ENCODE results near the gene UNC45B. TPM values are rescaled to one million over a fixed set of nuclear protein-coding genes. Genes with fewer than 3 reads are reported as not detected.

UNC45B gene
- total and polyA plus RNA-seq, 9 donors: 121 to 222 (median 164) TPM

DNA sequence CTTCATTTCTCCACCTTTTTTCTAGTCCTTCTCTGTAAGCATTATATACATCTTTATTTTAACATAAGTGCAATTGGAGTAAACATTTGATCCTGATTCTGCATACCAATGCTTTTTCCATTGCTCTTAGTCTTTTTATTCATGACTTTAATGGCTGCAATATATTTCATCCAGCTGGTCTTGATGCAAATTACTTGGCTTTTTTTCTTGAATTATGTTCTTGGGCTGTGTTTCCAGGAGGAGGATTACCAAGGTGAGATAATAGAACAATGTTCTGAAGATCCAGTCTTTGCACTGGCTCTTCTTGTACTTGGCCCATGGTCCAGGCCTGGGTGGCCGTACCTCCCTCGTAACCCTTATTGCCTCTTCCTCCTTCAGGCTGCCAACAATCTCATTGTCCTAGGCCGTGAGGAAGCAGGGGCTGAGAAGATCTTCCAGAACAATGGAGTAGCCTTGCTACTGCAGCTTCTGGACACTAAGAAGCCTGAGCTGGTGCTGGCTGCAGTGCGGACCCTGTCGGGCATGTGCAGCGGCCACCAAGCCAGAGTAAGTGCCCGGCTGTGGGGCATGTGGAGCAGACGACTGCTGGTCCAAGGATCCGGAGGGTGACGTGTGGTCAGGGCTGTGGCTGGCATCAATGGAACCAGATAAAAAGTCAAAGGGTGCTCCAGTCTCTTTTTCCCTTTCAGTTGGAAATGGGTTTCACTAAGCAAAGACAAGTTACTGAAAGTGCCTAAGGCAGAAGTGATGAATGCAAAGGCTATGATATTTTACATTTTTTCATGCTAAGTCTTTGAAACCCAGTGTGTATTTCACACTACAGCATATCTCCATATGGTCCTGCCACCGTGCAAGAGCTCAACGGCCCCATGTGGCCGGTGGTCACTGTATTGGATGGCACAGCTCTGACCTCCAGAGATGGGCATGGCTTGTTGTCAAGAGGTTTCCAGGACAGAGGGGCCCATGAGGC is 6.9 kb downstream of the UNC45B start:
- DNase-seq: no peak
- H3K27me3 ChIP-seq (ENCODE audit: control insufficient read depth, insufficient read depth, low read length): peaks cover 3% of the 10 kb centered on the region
- H3K4me3 ChIP-seq (ENCODE audit: low read length): no peak overlapping the region
- no peaks in the 10 kb centered on the region for H3K9me3 ChIP-seq (replicated peaks; ENCODE audit: control insufficient read depth, low read depth, low read length)
- 81% methylated on average over 13 of the region's 13 CpGs for WGBS (ENCODE audit: insufficient coverage)
- peaks cover 19% of the 10 kb centered on the region for H3K36me3 ChIP-seq (ENCODE audit: control insufficient read depth, insufficient read depth, low read length)
- peaks cover 6% of the 10 kb centered on the region for H3K4me1 ChIP-seq (ENCODE audit: control insufficient read depth, insufficient read depth, low read length)
- no peak overlapping the region for H3K27ac ChIP-seq (ENCODE audit: low read length)

DNA sequence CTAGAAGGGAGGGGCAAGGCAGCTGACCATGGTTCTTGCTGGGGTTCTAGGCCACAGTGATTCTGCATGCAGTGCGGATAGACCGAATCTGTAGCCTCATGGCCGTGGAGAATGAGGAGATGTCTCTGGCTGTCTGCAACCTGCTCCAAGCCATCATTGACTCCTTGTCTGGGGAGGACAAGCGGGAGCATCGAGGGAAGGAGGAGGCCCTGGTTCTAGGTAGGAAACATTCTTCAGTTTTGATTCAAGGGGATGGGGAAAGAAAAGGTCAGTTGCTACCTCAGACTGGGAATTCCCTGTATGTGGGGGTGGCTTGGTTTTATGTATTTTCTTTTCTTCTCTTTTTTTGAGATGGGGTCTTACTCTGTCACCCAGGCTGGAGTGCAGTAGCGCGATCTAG is 7.6 kb downstream of the UNC45B start:
- Histone ChIP-seq H3K27me3 (ENCODE audit: control insufficient read depth, insufficient read depth, low read length) (peaks cover 3% of the 10 kb centered on the region), H3K4me3 (ENCODE audit: low read length) (no peak overlapping the region), H3K4me1 (ENCODE audit: control insufficient read depth, insufficient read depth, low read length) (peaks cover 4% of the 10 kb centered on the region), H3K36me3 (ENCODE audit: control insufficient read depth, insufficient read depth, low read length) (peaks cover 22% of the 10 kb centered on the region), H3K9me3 (replicated peaks; ENCODE audit: control insufficient read depth, low read depth, low read length) (no peaks in the 10 kb centered on the region), H3K27ac (ENCODE audit: low read length) (no peak overlapping the region)
- DNase-seq: no peak
- WGBS (ENCODE audit: insufficient coverage): 85% methylated on average over 5 of the region's 7 CpGs

DNA sequence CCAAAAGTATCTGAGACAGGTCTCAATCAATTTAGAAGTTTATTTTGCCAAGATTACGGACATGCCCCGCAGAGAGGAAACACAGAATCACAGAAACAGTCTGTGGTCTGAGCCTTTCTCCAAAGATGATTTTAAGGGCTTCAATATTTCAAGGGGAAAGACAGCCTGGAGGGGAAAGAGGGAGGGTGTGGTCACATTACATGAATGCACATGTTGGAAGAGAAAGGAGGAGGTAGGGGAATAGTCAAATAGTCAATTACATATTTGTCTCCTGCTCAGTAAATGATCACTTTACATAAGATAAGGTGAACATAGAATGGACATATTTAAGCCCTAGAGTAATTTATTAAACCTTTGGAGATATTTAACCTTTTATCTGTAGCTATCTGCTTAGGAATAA is 12.3 kb downstream of the UNC45B start:
- WGBS (ENCODE audit: insufficient coverage): 100% methylated on average over 2 of the region's 2 CpGs
- no peak overlapping the region for H3K4me3 ChIP-seq (ENCODE audit: low read length)
- H3K9me3 ChIP-seq (replicated peaks; ENCODE audit: control insufficient read depth, low read depth, low read length): no peaks in the 10 kb centered on the region
- no peaks in the 10 kb centered on the region for H3K4me1 ChIP-seq (ENCODE audit: control insufficient read depth, insufficient read depth, low read length)
- no peak for DNase-seq
- H3K27ac ChIP-seq (ENCODE audit: low read length): no peak overlapping the region
- no peaks in the 10 kb centered on the region for H3K27me3 ChIP-seq (ENCODE audit: control insufficient read depth, insufficient read depth, low read length)
- peaks cover 24% of the 10 kb centered on the region for H3K36me3 ChIP-seq (ENCODE audit: control insufficient read depth, insufficient read depth, low read length)

DNA sequence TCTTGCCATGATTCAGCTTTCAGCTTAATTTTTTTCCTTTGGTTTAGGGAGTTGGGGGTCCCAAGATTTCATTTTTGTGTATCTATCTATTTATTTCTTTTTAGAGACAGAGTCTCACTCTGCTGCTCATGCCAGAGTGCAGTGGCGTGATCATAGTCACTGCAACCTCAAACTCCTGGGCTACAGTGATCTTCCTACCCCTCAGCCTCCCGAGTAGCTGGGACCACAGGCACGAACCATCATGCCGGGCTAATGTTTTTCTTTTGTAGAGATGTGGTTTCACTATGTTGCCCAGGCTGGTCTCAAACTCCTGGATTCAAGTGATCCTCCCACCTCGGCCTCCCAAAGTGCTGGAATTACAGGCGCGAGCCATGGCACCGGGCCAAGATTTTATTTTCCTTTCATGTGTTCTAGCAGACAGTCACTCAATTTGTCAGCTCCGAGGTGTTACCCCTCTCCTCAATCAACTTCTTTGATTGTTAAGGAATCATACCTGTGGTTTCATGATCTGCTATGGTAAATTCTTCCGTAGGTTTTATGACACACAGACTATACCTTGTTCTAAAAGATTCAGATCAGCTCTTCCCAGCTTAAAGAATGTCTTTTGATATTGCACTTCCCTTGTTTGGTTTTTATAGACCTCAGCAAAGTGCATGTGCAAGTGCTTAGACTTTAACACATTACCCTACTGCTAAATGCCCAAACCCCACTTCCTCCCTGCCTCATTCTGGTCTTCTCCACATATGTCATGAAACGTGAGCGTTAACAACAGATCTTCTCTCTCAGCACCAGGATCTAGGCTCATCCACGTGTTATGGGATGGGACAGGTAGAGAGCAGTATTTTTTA is 13.0 kb downstream of the UNC45B start:
- no peaks in the 10 kb centered on the region for H3K4me1 ChIP-seq (ENCODE audit: control insufficient read depth, insufficient read depth, low read length)
- H3K27ac ChIP-seq (ENCODE audit: low read length): no peak overlapping the region
- no peaks in the 10 kb centered on the region for H3K27me3 ChIP-seq (ENCODE audit: control insufficient read depth, insufficient read depth, low read length)
- H3K9me3 ChIP-seq (replicated peaks; ENCODE audit: control insufficient read depth, low read depth, low read length): no peaks in the 10 kb centered on the region
- no peak overlapping the region for H3K4me3 ChIP-seq (ENCODE audit: low read length)
- 82% methylated on average over 4 of the region's 13 CpGs for WGBS (ENCODE audit: insufficient coverage)
- no peak for DNase-seq
- peaks cover 18% of the 10 kb centered on the region for H3K36me3 ChIP-seq (ENCODE audit: control insufficient read depth, insufficient read depth, low read length)

DNA sequence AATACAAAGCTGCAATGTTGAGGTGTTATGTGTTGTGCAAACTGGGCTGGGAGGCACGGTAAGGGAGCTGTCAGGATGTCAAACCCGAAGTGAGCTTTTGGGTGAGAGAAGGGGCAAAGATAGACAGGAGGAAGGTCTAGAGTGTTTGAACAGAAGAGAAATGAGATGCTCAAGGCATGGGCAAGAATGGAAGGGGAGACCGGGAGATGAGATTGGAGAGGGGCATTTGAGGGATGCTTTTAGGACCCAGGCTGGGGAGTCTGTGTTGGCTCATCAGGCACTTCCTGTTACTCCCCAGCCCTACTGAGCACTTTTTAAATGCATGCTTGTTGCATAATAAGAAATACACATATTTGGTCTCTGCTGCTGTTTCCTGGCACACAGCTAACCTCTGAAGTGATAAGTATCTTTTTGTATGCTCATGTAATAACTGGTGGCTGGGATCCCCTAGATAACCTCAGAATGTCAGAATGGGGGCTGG is 13.7 kb downstream of the UNC45B start:
- Histone ChIP-seq H3K27ac (ENCODE audit: low read length) (no peak overlapping the region), H3K4me3 (ENCODE audit: low read length) (no peak overlapping the region), H3K36me3 (ENCODE audit: control insufficient read depth, insufficient read depth, low read length) (peaks cover 21% of the 10 kb centered on the region), H3K4me1 (ENCODE audit: control insufficient read depth, insufficient read depth, low read length) (no peaks in the 10 kb centered on the region), H3K9me3 (replicated peaks; ENCODE audit: control insufficient read depth, low read depth, low read length) (no peaks in the 10 kb centered on the region), H3K27me3 (ENCODE audit: control insufficient read depth, insufficient read depth, low read length) (no peaks in the 10 kb centered on the region)
- DNase-seq: no peak
- 64% methylated on average over 2 of the region's 3 CpGs for WGBS (ENCODE audit: insufficient coverage)

DNA sequence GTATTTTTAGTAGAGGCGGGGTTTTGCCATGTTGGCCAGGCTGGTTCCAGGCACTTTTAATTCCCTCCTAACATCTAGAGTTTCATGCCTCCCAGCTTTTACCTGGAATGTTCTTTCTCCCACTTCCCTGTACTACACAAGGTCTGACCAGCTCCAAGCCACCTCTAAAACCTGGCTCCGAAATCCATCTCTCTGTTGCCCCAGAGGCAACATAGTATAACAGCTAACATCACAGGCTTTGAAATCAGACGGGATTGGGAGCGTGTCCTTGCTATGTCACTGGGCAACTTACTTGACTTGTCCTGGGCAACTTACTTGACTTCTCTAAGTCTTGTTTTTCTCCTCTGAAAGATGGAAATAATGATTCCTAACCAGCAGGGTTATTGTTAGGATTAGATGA is 15.1 kb downstream of the UNC45B start:
- Histone ChIP-seq H3K4me3 (ENCODE audit: low read length) (no peak overlapping the region), H3K27me3 (ENCODE audit: control insufficient read depth, insufficient read depth, low read length) (no peaks in the 10 kb centered on the region), H3K4me1 (ENCODE audit: control insufficient read depth, insufficient read depth, low read length) (no peaks in the 10 kb centered on the region), H3K36me3 (ENCODE audit: control insufficient read depth, insufficient read depth, low read length) (peaks cover 28% of the 10 kb centered on the region), H3K9me3 (replicated peaks; ENCODE audit: control insufficient read depth, low read depth, low read length) (no peaks in the 10 kb centered on the region), H3K27ac (ENCODE audit: low read length) (no peak overlapping the region)
- WGBS (ENCODE audit: insufficient coverage): 89% methylated on average over 4 of the region's 4 CpGs
- DNase-seq: no peak

DNA sequence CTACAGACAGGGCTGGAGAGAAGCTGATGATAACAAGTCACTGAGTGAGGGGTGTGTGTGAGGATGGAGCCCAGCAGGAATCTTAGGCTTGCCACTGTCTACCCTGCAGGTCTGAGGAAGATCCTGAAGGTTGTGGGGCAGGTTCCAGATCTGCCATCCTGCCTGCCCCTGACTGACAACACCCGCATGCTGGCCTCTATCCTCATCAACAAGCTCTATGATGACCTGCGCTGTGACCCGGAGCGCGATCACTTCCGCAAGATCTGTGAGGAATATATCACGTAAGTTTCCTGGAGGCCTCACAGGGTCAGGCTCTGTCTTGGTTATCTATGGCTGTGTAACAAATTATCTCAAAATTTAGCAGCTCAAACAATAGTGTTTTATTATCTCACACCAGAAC is 16.3 kb downstream of the UNC45B start:
- H3K27me3 ChIP-seq (ENCODE audit: control insufficient read depth, insufficient read depth, low read length): no peaks in the 10 kb centered on the region
- WGBS (ENCODE audit: insufficient coverage): 80% methylated on average over 1 of the region's 7 CpGs
- no peak for DNase-seq
- H3K4me1 ChIP-seq (ENCODE audit: control insufficient read depth, insufficient read depth, low read length): no peaks in the 10 kb centered on the region
- no peaks in the 10 kb centered on the region for H3K9me3 ChIP-seq (replicated peaks; ENCODE audit: control insufficient read depth, low read depth, low read length)
- H3K36me3 ChIP-seq (ENCODE audit: control insufficient read depth, insufficient read depth, low read length): peaks cover 21% of the 10 kb centered on the region
- no peak overlapping the region for H3K4me3 ChIP-seq (ENCODE audit: low read length)
- H3K27ac ChIP-seq (ENCODE audit: low read length): no peak overlapping the region

DNA sequence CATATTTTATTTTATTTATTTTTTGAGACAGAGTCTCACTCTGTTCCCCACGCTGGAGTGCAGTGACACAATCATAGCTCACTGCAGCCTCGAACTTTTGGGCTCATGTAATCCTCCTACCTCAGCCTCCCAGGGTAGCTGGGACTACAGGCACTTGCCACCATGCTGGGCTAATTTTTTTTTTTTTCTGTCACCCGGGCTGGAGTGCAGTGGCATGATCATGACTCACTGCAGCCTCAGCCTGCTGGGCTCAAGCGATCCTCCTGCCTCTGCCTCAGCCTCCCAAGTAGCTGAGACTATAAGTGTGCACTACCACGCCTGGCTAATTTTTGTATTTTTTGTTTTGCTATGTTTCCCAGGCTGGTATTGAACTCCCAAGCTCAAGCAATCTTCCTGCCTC is 17.1 kb downstream of the UNC45B start:
- Histone ChIP-seq H3K4me3 (ENCODE audit: low read length) (no peak overlapping the region), H3K27me3 (ENCODE audit: control insufficient read depth, insufficient read depth, low read length) (no peaks in the 10 kb centered on the region), H3K4me1 (ENCODE audit: control insufficient read depth, insufficient read depth, low read length) (no peaks in the 10 kb centered on the region), H3K9me3 (replicated peaks; ENCODE audit: control insufficient read depth, low read depth, low read length) (no peaks in the 10 kb centered on the region), H3K36me3 (ENCODE audit: control insufficient read depth, insufficient read depth, low read length) (peaks cover 20% of the 10 kb centered on the region), H3K27ac (ENCODE audit: low read length) (no peak overlapping the region)
- whole genome bisulfite sequencing (ENCODE audit: insufficient coverage): 67% methylated on average over 4 of the region's 5 CpGs
- DNase-seq: no peak

DNA sequence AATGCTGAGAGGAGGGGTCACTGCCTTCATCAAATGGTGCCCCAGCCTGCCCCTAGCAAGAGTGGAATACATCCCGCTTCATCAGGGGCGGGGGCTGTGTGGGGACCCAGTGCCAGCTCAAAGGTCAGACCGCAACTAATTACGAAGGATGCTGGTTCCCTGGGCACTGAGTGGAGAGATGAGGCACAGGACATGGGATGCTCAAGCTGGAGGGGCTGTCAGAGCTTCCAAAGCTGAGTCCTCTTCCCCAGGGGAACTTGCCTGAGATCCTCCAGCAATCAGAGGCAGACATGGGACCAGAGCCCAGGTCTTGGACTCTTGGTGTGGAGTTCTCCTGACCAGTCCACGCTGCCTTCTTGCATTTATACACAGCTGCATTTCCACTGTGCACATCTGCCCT is 18.9 kb downstream of the UNC45B start:
- 53% methylated on average over 5 of the region's 5 CpGs for WGBS (ENCODE audit: insufficient coverage)
- H3K36me3 ChIP-seq (ENCODE audit: control insufficient read depth, insufficient read depth, low read length): peaks cover 30% of the 10 kb centered on the region

DNA sequence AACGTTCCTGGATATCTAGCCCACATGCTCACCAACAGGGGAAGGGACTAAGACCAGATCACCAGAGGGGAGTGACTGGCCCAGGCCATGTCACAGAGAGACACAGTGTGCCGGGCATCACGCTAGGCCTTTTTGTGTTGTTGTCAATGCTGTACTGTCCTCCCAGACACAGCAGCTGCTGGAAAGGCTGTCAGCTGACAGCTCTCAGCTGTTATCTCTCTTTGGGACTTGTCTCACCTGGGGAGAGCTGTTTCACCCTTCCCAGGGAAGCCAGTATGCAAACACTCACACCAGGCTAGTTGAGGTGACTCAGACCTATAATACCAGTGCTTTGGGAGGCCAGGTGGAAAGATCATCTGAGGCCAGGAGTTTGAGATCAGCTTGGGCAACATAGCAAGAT is 19.4 kb downstream of the UNC45B start:
- peaks cover 30% of the 10 kb centered on the region for H3K36me3 ChIP-seq (ENCODE audit: control insufficient read depth, insufficient read depth, low read length)
- H3K4me3 ChIP-seq (ENCODE audit: low read length): no peak overlapping the region
- no peak overlapping the region for H3K27ac ChIP-seq (ENCODE audit: low read length)
- DNase-seq: peak; percentile 6
- 60% methylated on average over 2 of the region's 3 CpGs for WGBS (ENCODE audit: insufficient coverage)
- H3K27me3 ChIP-seq (ENCODE audit: control insufficient read depth, insufficient read depth, low read length): no peaks in the 10 kb centered on the region
- no peaks in the 10 kb centered on the region for H3K4me1 ChIP-seq (ENCODE audit: control insufficient read depth, insufficient read depth, low read length)
- no peaks in the 10 kb centered on the region for H3K9me3 ChIP-seq (replicated peaks; ENCODE audit: control insufficient read depth, low read depth, low read length)

More for the DNA sequence above, 18.9 kb downstream of the UNC45B start:
- no peaks in the 10 kb centered on the region for H3K9me3 ChIP-seq (replicated peaks; ENCODE audit: control insufficient read depth, low read depth, low read length)
- H3K27me3 ChIP-seq (ENCODE audit: control insufficient read depth, insufficient read depth, low read length): no peaks in the 10 kb centered on the region
- no peak overlapping the region for H3K27ac ChIP-seq (ENCODE audit: low read length)
- no peaks in the 10 kb centered on the region for H3K4me1 ChIP-seq (ENCODE audit: control insufficient read depth, insufficient read depth, low read length)
- no peak for DNase-seq
- H3K4me3 ChIP-seq (ENCODE audit: low read length): no peak overlapping the region
